B cell (primary cell): ENCODE data around the gene LCN15. TPM values are rescaled to one million over a fixed set of nuclear protein-coding genes. Genes with fewer than 3 reads are reported as not detected.
"Not testable (repeated sequence)": the region's sequence is repeated elsewhere in the genome, so short reads cannot be mapped to it uniquely, and the experiment has no call there.

Source experiments
- ATAC-seq: fragments of 200-7000 bp; cut with Tn5 transposase; one replicate; pipeline ENCODE4 v1.10.0; 2021; ENCODE audit warnings: low read depth, mild to moderate bottlenecking, moderate number of reproducible peaks, moderate library complexity
- CTCF ChIA-PET: fragments of 350-600 bp; sonication (Branson Sonifier 250); formaldehyde crosslinking; loops from one replicate; lab custom pipeline; 2021; ENCODE audit warnings: antibody characterized with exemption, inconsistent platforms; lab: Charles Lee
- POLR2A ChIA-PET: fragments of 350-600 bp; sonication (Branson Sonifier 250); formaldehyde crosslinking; loops from one replicate; lab custom pipeline; 2021; ENCODE audit warnings: antibody characterized with exemption; lab: Charles Lee
- DNase-seq: peaks from one replicate; pipeline ENCODE4 v3.0.0; 2013
- H2AFZ ChIP-seq: 2 replicates; pipeline ENCODE4 v1.6.1; 2012; ENCODE audit warnings: mild to moderate bottlenecking, low read depth, low read length; ENCODE audit not compliant: insufficient read depth, poor library complexity, severe bottlenecking
- H3K27ac ChIP-seq, 2 donors: 1 replicate in 1 of 2; 2 replicates in 1 of 2; pipeline ENCODE4 v1.5.1; 2012 to 2013; ENCODE audit warnings: low read length in 2 of 2, mild to moderate bottlenecking in 2 of 2, moderate library complexity in 1 of 2
- H3K27me3 ChIP-seq, 4 experiments: fragments of 200-600 bp in 1 of 4; sonication (generic) in 1 of 4; replicated peaks in 1 of 4; 1 replicate in 2 of 4; 2 replicates in 2 of 4; pipeline versions ENCODE4 v1.6.1 to v1.7.0; 2013 to 2016; ENCODE audit warnings: low read length in 3 of 4, mild to moderate bottlenecking in 2 of 4, mixed read lengths in 1 of 4, moderate library complexity in 1 of 4; ENCODE audit not compliant: insufficient read depth in 4 of 4, control insufficient read depth in 3 of 4; ENCODE audit errors: control extremely low read depth in 1 of 4
- H3K36me3 ChIP-seq, 2 experiments: replicated peaks in 1 of 2; 1 replicate in 1 of 2; 2 replicates in 1 of 2; pipeline versions ENCODE4 v1.6.1 to v1.7.1; 2013; ENCODE audit warnings: low read length in 1 of 2; ENCODE audit not compliant: insufficient read depth in 2 of 2, control insufficient read depth in 1 of 2; ENCODE audit errors: control extremely low read depth in 1 of 2, extremely low read depth in 1 of 2
- H3K4me1 ChIP-seq, 2 donors: fragments of 200-600 bp in 1 of 2; sonication (generic) in 1 of 2; 1 replicate in 1 of 2; 2 replicates in 1 of 2; pipeline versions ENCODE4 v1.5.1 to v1.6.1; 2013 to 2017; ENCODE audit warnings: low read length in 2 of 2; ENCODE audit not compliant: control insufficient read depth in 2 of 2, insufficient read depth in 2 of 2
- H3K4me2 ChIP-seq: replicated peaks from 2 replicates; pipeline ENCODE3; 2012; ENCODE audit warnings: mild to moderate bottlenecking, low read depth, low read length; ENCODE audit not compliant: poor library complexity, severe bottlenecking
- H3K4me3 ChIP-seq, 5 experiments: fragments of 200-600 bp in 1 of 5; sonication (generic) in 1 of 5; 1 replicate in 3 of 5; 2 replicates in 2 of 5; pipeline versions ENCODE4 v1.5.1 to v1.7.0; 2011 to 2016; ENCODE audit warnings: low read length in 4 of 5, mild to moderate bottlenecking in 4 of 5, low read depth in 2 of 5, control low read depth in 1 of 5, moderate library complexity in 1 of 5; ENCODE audit not compliant: insufficient read depth in 1 of 5; ENCODE audit errors: control extremely low read depth in 1 of 5, extremely low read depth in 1 of 5
- H3K79me2 ChIP-seq: fragments of 200-600 bp; sonication (generic); one replicate; pipeline ENCODE4 v1.6.0; 2016; ENCODE audit warnings: low read length; ENCODE audit not compliant: control insufficient read depth, insufficient read depth
- H3K9ac ChIP-seq: fragments of 200-600 bp; sonication (generic); 2 replicates; pipeline ENCODE4 v1.6.1; 2017; ENCODE audit warnings: mild to moderate bottlenecking, low read length, moderate library complexity
- H3K9me3 ChIP-seq, 3 donors: one replicate each; pipeline versions ENCODE4 v1.6.1 to v1.7.1; 2013; ENCODE audit warnings: low read length in 2 of 3; ENCODE audit not compliant: control insufficient read depth in 2 of 3, insufficient read depth in 1 of 3; ENCODE audit errors: control extremely low read depth in 1 of 3
- H4K20me1 ChIP-seq: 2 replicates; pipeline ENCODE4 v1.6.0; 2012; ENCODE audit warnings: mild to moderate bottlenecking, low read length; ENCODE audit not compliant: insufficient read depth, control insufficient read depth, poor library complexity, severe bottlenecking
- H3K27ac Mint-ChIP-seq: one replicate; pipeline ENCODE4 v1.8.0; 2021; ENCODE audit warnings: mixed read lengths
- H3K27me3 Mint-ChIP-seq: one replicate; pipeline ENCODE4 v1.8.0; 2021; ENCODE audit warnings: mixed read lengths
- H3K4me1 Mint-ChIP-seq: one replicate; pipeline ENCODE4 v1.8.0; 2021; ENCODE audit warnings: mixed read lengths
- H3K4me3 Mint-ChIP-seq: one replicate; pipeline ENCODE4 v1.8.0; 2021; ENCODE audit warnings: mixed read lengths
- H3K9me3 Mint-ChIP-seq: one replicate; pipeline ENCODE4 v1.8.0; 2022; ENCODE audit warnings: mixed read lengths; ENCODE audit not compliant: insufficient read depth
- EZH2 ChIP-seq: IDR thresholded peaks from 2 replicates; pipeline ENCODE4 v1.6.1; 2012; ENCODE audit warnings: borderline replicate concordance, low read depth, mild to moderate bottlenecking, moderate library complexity, low read length; ENCODE audit not compliant: insufficient read depth, poor library complexity, severe bottlenecking
- WGBS: methylation state at CpG from one replicate; pipeline ENCODE4 v1.1.5; 2013; ENCODE audit warnings: missing lambda C conversion rate; ENCODE audit not compliant: insufficient coverage; 5-methylcytosine and 5-hydroxymethylcytosine counted together
- intact Hi-C: fragments of 100-400 bp; cut with micrococcal nuclease; formaldehyde crosslinking; loops from one replicate; pipeline ENCODE4 v1.10.0; 2022
- polyA plus RNA-seq: library from polyadenylated mRNA; depleted of rRNA; stranded (reverse); fragments of >200 nt; gene quantifications from 2 replicates; pipeline ENCODE4 v1.2.3, GENCODE V29; 2012
- total RNA-seq, 2 donors: library from RNA; stranded (reverse); fragments of 120-200 nt in 1 of 2; gene quantifications; 1 replicate in 1 of 2; 2 replicates in 1 of 2; pipeline versions ENCODE4 v1.2.3 to v1.2.4, GENCODE V29; 2013 to 2022
- TF ChIP-seq, protein P1 (sequence below): fragments of 200-600 bp; IDR thresholded peaks from one replicate; pipeline ENCODE4 v1.8.0; 2022; ENCODE audit warnings: antibody characterized with exemption, mild to moderate bottlenecking

The LCN15 gene
- total and polyA plus RNA-seq, 2 donors (not counting 1 experiment from before 2014, with no cell fraction given), result not detected

- H2AFZ ChIP-seq, H3K36me3 ChIP-seq, ATAC-seq, H4K20me1 ChIP-seq, H3K9me3 Mint-ChIP-seq, H3K27ac ChIP-seq, H3K4me3 ChIP-seq, H3K27me3 ChIP-seq, H3K27me3 Mint-ChIP-seq, H3K9ac ChIP-seq, H3K79me2 ChIP-seq, intact Hi-C loops: not testable (repeated sequence)
- peak; percentile 61 for DNase-seq
- Histone ChIP-seq H3K4me2 (peak overlapping the region; percentile 50), H3K4me1 (peaks cover 43 to 80% of the 10 kb centered on the region in 2 donors), H3K9me3 (peaks cover 0 to 23% (median 3%) of the 10 kb centered on the region in 3 donors)
- CTCF ChIA-PET, result interaction anchor here (0.7 to 4.9 kb wide), 7 partner anchors 8 to 303 kb away, joined by 3 to 102 read pairs (median 5); partner anchors contain the start of gene FUT7
- POLR2A ChIA-PET, result interaction anchor here (0.6 to 6.1 kb wide), 5 partner anchors 11 to 998 kb away, joined by 3 to 83 read pairs (median 4); partner anchors contain the start of gene LCN6
- H3K27ac Mint-ChIP-seq, result peak overlapping the region; percentile 88
- H3K4me1 Mint-ChIP-seq, result peaks cover 55% of the 10 kb centered on the region
- 62% methylated on average over 18 of the region's 22 CpGs for WGBS
- TF ChIP-seq, protein P1, sequence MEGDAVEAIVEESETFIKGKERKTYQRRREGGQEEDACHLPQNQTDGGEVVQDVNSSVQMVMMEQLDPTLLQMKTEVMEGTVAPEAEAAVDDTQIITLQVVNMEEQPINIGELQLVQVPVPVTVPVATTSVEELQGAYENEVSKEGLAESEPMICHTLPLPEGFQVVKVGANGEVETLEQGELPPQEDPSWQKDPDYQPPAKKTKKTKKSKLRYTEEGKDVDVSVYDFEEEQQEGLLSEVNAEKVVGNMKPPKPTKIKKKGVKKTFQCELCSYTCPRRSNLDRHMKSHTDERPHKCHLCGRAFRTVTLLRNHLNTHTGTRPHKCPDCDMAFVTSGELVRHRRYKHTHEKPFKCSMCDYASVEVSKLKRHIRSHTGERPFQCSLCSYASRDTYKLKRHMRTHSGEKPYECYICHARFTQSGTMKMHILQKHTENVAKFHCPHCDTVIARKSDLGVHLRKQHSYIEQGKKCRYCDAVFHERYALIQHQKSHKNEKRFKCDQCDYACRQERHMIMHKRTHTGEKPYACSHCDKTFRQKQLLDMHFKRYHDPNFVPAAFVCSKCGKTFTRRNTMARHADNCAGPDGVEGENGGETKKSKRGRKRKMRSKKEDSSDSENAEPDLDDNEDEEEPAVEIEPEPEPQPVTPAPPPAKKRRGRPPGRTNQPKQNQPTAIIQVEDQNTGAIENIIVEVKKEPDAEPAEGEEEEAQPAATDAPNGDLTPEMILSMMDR, result peak; percentile 55
- H3K4me3 Mint-ChIP-seq, result peak overlapping the region; percentile 71
These were observed 3.3 kb downstream of the LCN15 start for GRCh38 chr9:136760834-136761544.

DNA sequence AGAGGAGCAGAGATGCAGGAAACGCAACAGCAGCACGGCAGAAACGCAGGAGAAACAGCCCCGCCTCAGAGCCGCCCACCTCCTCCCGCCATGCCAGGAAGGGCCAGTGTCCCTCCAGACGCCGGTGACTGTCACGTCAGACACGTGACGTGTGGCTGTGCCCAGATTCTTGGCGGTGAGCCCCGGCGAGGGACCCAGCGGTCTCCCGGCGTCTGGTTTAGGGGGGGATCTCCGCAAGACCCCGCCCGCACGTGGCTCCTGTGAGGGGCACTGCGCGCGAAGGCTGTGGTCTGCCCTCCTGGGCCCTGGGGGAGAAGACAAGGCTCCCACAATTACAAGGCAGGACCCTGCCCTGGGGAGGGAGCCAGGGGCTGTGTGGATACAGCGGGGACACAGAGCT lies 3.9 kb downstream of the LCN15 start:
- intact Hi-C loops, result no loop called here
- peaks cover 3% of the 10 kb centered on the region for H3K79me2 ChIP-seq
- H3K27ac ChIP-seq, result no peak overlapping the region
- H3K4me2 ChIP-seq, result peak overlapping the region; percentile 50
- H3K36me3 ChIP-seq, result no peaks in the 10 kb centered on the region
- Mint-ChIP-seq H3K27me3 (no peaks in the 10 kb centered on the region), H3K27ac (peak overlapping the region; percentile 88), H3K4me1 (peaks cover 52% of the 10 kb centered on the region), H3K9me3 (no peaks in the 10 kb centered on the region), H3K4me3 (peak overlapping the region; percentile 71)
- CTCF ChIA-PET, result interaction anchor here (0.9 to 4.9 kb wide), 6 partner anchors 9 to 272 kb away, joined by 3 to 102 read pairs (median 6); partner anchors contain the start of gene FUT7
- H2AFZ ChIP-seq, result no peak overlapping the region
- H3K9me3 ChIP-seq, result peaks cover 0 to 29% (median 3%) of the 10 kb centered on the region in 3 donors
- WGBS, result 86% methylated on average over 25 of the region's 25 CpGs
- POLR2A ChIA-PET, result interaction anchor here (0.6 to 6.1 kb wide), 4 partner anchors 11 to 523 kb away, joined by 3 to 83 read pairs (median 22); partner anchors contain the start of gene LCN6
- no peak for TF ChIP-seq EZH2
- TF ChIP-seq, protein P1, result no peak
- peaks cover 42 to 76% of the 10 kb centered on the region in 2 donors for H3K4me1 ChIP-seq
- no peak for ATAC-seq
- H3K9ac ChIP-seq, result no peak overlapping the region
- H3K27me3 ChIP-seq, result peaks cover 0 to 3% (median 0%) of the 10 kb centered on the region in 4 experiments
- H4K20me1 ChIP-seq, result no peaks in the 10 kb centered on the region
- no peak overlapping the region for H3K4me3 ChIP-seq
- no peak for DNase-seq
